Mesenchymal stem cell (in vitro differentiated cells and primary cell): ENCODE data around the gene PRRC2C.
A peak's percentile ranks its signal among the peaks of the same experiment; 100 is the strongest.

Experiments used
- DNase-seq: peaks from one replicate; pipeline ENCODE4 v3.0.0-alpha.2; 2013
- H2AFZ ChIP-seq: one replicate; pipeline ENCODE4 v1.6.1; 2013; ENCODE audit warnings: low read depth, mild to moderate bottlenecking, control low read depth, inconsistent platforms, low read length, moderate library complexity
- H2AK5ac ChIP-seq: 2 replicates; pipeline ENCODE4 v1.6.1; 2013; ENCODE audit warnings: low read length, moderate library complexity, mild to moderate bottlenecking, inconsistent platforms; ENCODE audit not compliant: severe bottlenecking
- H2BK120ac ChIP-seq: one replicate; pipeline ENCODE4 v1.6.1; 2013; ENCODE audit warnings: low read depth, mild to moderate bottlenecking, inconsistent platforms, low read length, moderate library complexity
- H2BK12ac ChIP-seq, 2 experiments: one replicate each; pipeline ENCODE4 v1.6.1; 2013; ENCODE audit warnings: inconsistent platforms in 2 of 2, low read length in 2 of 2, mild to moderate bottlenecking in 2 of 2, moderate library complexity in 2 of 2, control low read depth in 1 of 2
- H2BK15ac ChIP-seq: one replicate; pipeline ENCODE4 v1.6.1; 2013; ENCODE audit warnings: mild to moderate bottlenecking, low read depth, inconsistent platforms; ENCODE audit not compliant: poor library complexity, severe bottlenecking
- H2BK5ac ChIP-seq: 2 replicates; pipeline ENCODE4 v1.6.1; 2013; ENCODE audit warnings: low read depth, mild to moderate bottlenecking, low read length, control low read depth, inconsistent platforms; ENCODE audit not compliant: poor library complexity, severe bottlenecking
- H3K14ac ChIP-seq, 2 experiments: one replicate each; pipeline ENCODE4 v1.6.1; 2013; ENCODE audit warnings: inconsistent platforms in 2 of 2, low read length in 2 of 2, control low read depth in 1 of 2, mild to moderate bottlenecking in 1 of 2, moderate library complexity in 1 of 2
- H3K18ac ChIP-seq, 2 experiments: one replicate each; pipeline ENCODE4 v1.6.1; 2013; ENCODE audit warnings: inconsistent platforms in 2 of 2, low read length in 2 of 2, control low read depth in 1 of 2, low read depth in 1 of 2, mild to moderate bottlenecking in 1 of 2
- H3K23ac ChIP-seq, 2 experiments: one replicate each; pipeline ENCODE4 v1.6.1; 2013; ENCODE audit warnings: inconsistent platforms in 2 of 2, low read length in 2 of 2, mild to moderate bottlenecking in 2 of 2, moderate library complexity in 2 of 2, control low read depth in 1 of 2
- H3K27ac ChIP-seq: 2 replicates; pipeline ENCODE4 v1.5.1; 2013; ENCODE audit warnings: mild to moderate bottlenecking, moderate library complexity, low read length, control low read depth, inconsistent platforms; ENCODE audit not compliant: poor library complexity, severe bottlenecking
- H3K27me3 ChIP-seq, 2 experiments: 2 replicates each; pipeline versions ENCODE4 v1.6.1 to v1.7.0; 2013; ENCODE audit warnings: low read length in 2 of 2, mild to moderate bottlenecking in 2 of 2, moderate library complexity in 2 of 2, control low read depth in 1 of 2, inconsistent platforms in 1 of 2; ENCODE audit not compliant: control insufficient read depth in 1 of 2, insufficient read depth in 1 of 2
- H3K36me3 ChIP-seq, 2 experiments: 2 replicates each; pipeline versions ENCODE4 v1.6.1 to v1.7.0; 2013; ENCODE audit warnings: low read length in 2 of 2, control low read depth in 1 of 2, inconsistent platforms in 1 of 2, low read depth in 1 of 2, mild to moderate bottlenecking in 1 of 2; ENCODE audit not compliant: insufficient read depth in 2 of 2, control insufficient read depth in 1 of 2
- H3K4ac ChIP-seq, 2 experiments: one replicate each; pipeline ENCODE4 v1.6.1; 2013; ENCODE audit warnings: inconsistent platforms in 2 of 2, low read length in 2 of 2, mild to moderate bottlenecking in 2 of 2, moderate library complexity in 2 of 2, control low read depth in 1 of 2, low read depth in 1 of 2
- H3K4me1 ChIP-seq: 2 replicates; pipeline ENCODE4 v1.6.1; 2013; ENCODE audit warnings: low read depth, low read length, control low read depth; ENCODE audit not compliant: control insufficient read depth, insufficient read depth
- H3K4me2 ChIP-seq: 2 replicates; pipeline ENCODE4 v1.6.1; 2013; ENCODE audit warnings: low read length, mild to moderate bottlenecking, inconsistent platforms; ENCODE audit not compliant: poor library complexity, severe bottlenecking
- H3K4me3 ChIP-seq, 2 experiments: 2 replicates each; pipeline versions ENCODE4 v1.5.1 to v1.7.0; 2013; ENCODE audit warnings: low read length in 2 of 2, mild to moderate bottlenecking in 2 of 2, control low read depth in 1 of 2, low read depth in 1 of 2; ENCODE audit not compliant: insufficient read depth in 1 of 2
- H3K79me1 ChIP-seq: replicated peaks from 2 replicates; pipeline ENCODE4 v1.6.1; 2013; ENCODE audit warnings: mild to moderate bottlenecking, control low read depth, low read length, inconsistent platforms; ENCODE audit not compliant: poor library complexity, severe bottlenecking
- H3K9ac ChIP-seq: 2 replicates; pipeline ENCODE4 v1.7.0; 2013; ENCODE audit warnings: mild to moderate bottlenecking, low read length, moderate library complexity
- H3K9me3 ChIP-seq: 2 replicates; pipeline ENCODE4 v1.7.0; 2013; ENCODE audit warnings: mild to moderate bottlenecking, low read length; ENCODE audit not compliant: control insufficient read depth
- H4K8ac ChIP-seq: one replicate; pipeline ENCODE4 v1.6.1; 2013; ENCODE audit warnings: inconsistent platforms, mild to moderate bottlenecking, low read length, moderate library complexity
- H4K91ac ChIP-seq: one replicate; pipeline ENCODE4 v1.6.1; 2013; ENCODE audit warnings: mild to moderate bottlenecking, low read length, inconsistent platforms
- WGBS: methylation state at CpG from one replicate; pipeline ENCODE4 v1.1.7; 2013; ENCODE audit warnings: mixed read lengths; 5-methylcytosine and 5-hydroxymethylcytosine counted together

PRRC2C gene

DNA sequence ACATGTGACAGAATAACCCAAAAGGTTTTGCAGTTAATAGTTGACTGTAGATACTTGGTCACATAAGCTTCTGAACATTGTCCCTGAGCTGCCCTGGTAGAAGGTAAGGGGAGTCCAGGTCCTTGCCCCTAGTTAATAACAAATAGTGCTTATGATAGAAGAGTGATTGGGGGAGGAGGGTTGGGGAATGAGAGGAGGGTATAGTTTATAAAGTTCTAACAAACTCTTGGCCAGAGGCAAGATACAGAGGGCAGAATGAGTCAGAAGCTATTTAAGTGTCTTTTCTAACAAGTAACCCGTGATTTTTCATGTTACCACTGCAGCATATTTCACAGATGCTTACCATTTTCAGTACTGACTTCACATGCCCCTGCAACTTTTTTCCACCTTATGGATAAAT, 110.0 kb downstream of the PRRC2C start:
- Histone ChIP-seq H2AK5ac (no peak overlapping the region), H4K8ac (no peak overlapping the region), H3K27me3 (no peaks in the 10 kb centered on the region), H3K9ac (no peak overlapping the region), H3K4me2 (no peak overlapping the region), H2BK5ac (no peak overlapping the region), H3K27ac (no peak overlapping the region), H4K91ac (no peak overlapping the region), H3K4me3 (no peak overlapping the region), H3K18ac (no peak overlapping the region), H3K14ac (no peak overlapping the region), H2AFZ (no peak overlapping the region), H3K36me3 (peaks cover 8 to 58% of the 10 kb centered on the region in 2 experiments), H3K79me1 (peaks cover 8% of the 10 kb centered on the region), H3K4ac (no peak overlapping the region), H2BK15ac (no peak overlapping the region), H2BK12ac (no peak overlapping the region), H3K9me3 (no peaks in the 10 kb centered on the region), H2BK120ac (no peak overlapping the region), H3K23ac (no peak overlapping the region), H3K4me1 (no peaks in the 10 kb centered on the region)
- DNase-seq = peak; percentile 52
- no CpG with 5 or more reads among the region's 1 CpG for WGBS

DNA sequence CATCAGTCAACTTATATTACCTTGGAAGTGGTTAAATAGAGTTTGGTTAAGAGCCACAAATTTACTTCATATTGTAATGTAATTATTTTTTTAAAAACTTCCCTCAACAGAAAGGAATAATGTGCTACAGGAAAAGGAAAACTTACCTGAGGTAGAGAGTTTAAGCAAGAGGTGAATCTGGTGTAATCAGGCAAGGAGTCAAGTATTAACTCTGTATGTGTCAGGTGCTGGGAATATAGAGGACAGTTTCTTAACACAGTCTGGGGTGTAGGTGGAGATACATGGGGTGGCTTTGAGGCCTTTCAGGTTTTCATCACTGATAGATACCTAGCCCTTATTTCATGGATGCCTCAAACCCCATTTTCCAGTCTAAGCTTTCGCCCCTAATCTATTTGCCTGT, 110.8 kb downstream of the PRRC2C start:
- no peak overlapping the region for H3K4me3 ChIP-seq
- 100% methylated on average over 1 of the region's 1 CpG for WGBS
- no peak overlapping the region for H4K91ac ChIP-seq
- H3K36me3 ChIP-seq = peaks cover 8 to 50% of the 10 kb centered on the region in 2 experiments
- H3K4me2 ChIP-seq = no peak overlapping the region
- no peak overlapping the region for H2BK12ac ChIP-seq
- H3K4me1 ChIP-seq = peaks cover 2% of the 10 kb centered on the region
- no peaks in the 10 kb centered on the region for H3K9me3 ChIP-seq
- no peak overlapping the region for H3K4ac ChIP-seq
- H2AFZ ChIP-seq = no peak overlapping the region
- no peak overlapping the region for H2BK5ac ChIP-seq
- no peak overlapping the region for H2BK15ac ChIP-seq
- no peak overlapping the region for H4K8ac ChIP-seq
- H2BK120ac ChIP-seq = no peak overlapping the region
- no peak for DNase-seq
- peaks cover 7% of the 10 kb centered on the region for H3K79me1 ChIP-seq
- no peak overlapping the region for H3K27ac ChIP-seq
- H3K23ac ChIP-seq = no peak overlapping the region
- no peak overlapping the region for H3K9ac ChIP-seq
- H3K18ac ChIP-seq = no peak overlapping the region
- H3K27me3 ChIP-seq = no peaks in the 10 kb centered on the region
- no peak overlapping the region for H2AK5ac ChIP-seq
- H3K14ac ChIP-seq = no peak overlapping the region

DNA sequence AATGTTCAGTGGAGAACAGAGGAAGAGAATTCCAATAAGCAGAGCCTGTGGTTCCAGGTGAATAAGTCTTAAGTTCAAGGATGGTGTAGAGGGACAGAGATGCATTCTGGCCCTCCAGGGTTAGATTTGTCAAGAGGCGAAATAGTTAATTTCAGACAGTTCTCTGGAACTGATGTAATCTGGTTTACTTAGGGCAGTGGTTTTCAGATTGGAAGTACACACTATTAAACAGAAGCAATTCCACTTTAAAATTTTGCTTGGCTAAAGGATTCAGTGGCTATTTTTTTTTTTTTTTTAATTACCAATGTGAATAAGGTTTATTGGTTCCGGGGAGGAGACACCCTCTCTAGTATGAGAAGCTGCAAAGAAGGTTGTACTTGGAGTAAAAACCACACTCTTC, 111.4 kb downstream of the PRRC2C start:
- Histone ChIP-seq H3K79me1 (peaks cover 4% of the 10 kb centered on the region), H2AFZ (no peak overlapping the region), H3K9me3 (no peaks in the 10 kb centered on the region), H4K8ac (no peak overlapping the region), H2BK15ac (no peak overlapping the region), H3K14ac (no peak overlapping the region), H3K4me3 (no peak overlapping the region), H3K9ac (no peak overlapping the region), H2AK5ac (no peak overlapping the region), H3K4me2 (no peak overlapping the region), H3K36me3 (peaks cover 5 to 45% of the 10 kb centered on the region in 2 experiments), H3K4me1 (peaks cover 2% of the 10 kb centered on the region), H3K23ac (no peak overlapping the region), H2BK120ac (no peak overlapping the region), H3K4ac (no peak overlapping the region), H2BK5ac (no peak overlapping the region), H4K91ac (no peak overlapping the region), H3K27ac (no peak overlapping the region), H2BK12ac (no peak overlapping the region), H3K27me3 (no peaks in the 10 kb centered on the region), H3K18ac (no peak overlapping the region)
- no peak for DNase-seq
- 92% methylated on average over 1 of the region's 2 CpGs for WGBS

DNA sequence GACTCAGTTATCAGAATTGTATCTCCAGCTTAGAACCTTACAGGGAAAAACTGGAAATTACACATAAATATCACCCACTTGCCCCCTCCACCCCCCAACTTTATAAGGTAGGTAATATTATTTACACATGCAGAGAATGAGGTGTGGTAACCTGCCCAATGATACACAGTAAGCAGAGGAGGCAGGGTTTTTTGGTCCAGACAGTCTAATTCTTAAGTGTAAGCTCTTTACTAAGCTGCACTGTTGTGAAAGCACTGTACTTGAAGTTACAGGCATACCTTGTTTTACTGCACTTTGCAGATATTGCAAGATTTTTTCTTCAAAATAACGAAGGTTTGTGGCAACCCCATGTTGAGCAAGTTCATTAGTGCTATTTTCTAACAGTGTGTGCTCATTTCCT, 111.9 kb downstream of the PRRC2C start:
- no peak overlapping the region for H2BK12ac ChIP-seq
- H3K27ac ChIP-seq = no peak overlapping the region
- H2AK5ac ChIP-seq = no peak overlapping the region
- no peak overlapping the region for H2BK5ac ChIP-seq
- peaks cover 3 to 40% of the 10 kb centered on the region in 2 experiments for H3K36me3 ChIP-seq
- H3K9ac ChIP-seq = no peak overlapping the region
- H3K9me3 ChIP-seq = no peaks in the 10 kb centered on the region
- H2BK15ac ChIP-seq = no peak overlapping the region
- H3K4me3 ChIP-seq = no peak overlapping the region
- H4K91ac ChIP-seq = no peak overlapping the region
- no peak overlapping the region for H4K8ac ChIP-seq
- no peaks in the 10 kb centered on the region for H3K27me3 ChIP-seq
- no peak for DNase-seq
- H3K4ac ChIP-seq = no peak overlapping the region
- no peak overlapping the region for H2AFZ ChIP-seq
- H3K4me2 ChIP-seq = no peak overlapping the region
- no peak overlapping the region for H3K23ac ChIP-seq
- peaks cover 2% of the 10 kb centered on the region for H3K4me1 ChIP-seq
- no peak overlapping the region for H2BK120ac ChIP-seq
- H3K79me1 ChIP-seq = peaks cover 4% of the 10 kb centered on the region
- H3K18ac ChIP-seq = no peak overlapping the region
- no peak overlapping the region for H3K14ac ChIP-seq
- WGBS = no CpG with 5 or more reads among the region's 1 CpG
